OCI-LY7 (cell line): ENCODE measurements around the gene MACROH2A2. TPM values are rescaled to one million over a fixed set of nuclear protein-coding genes. Genes with fewer than 3 reads are reported as not detected.

Experiments
- BruUV-seq: library from RNA; stranded (reverse); fragments of 400-500 nt; replicated peaks from 2 replicates; lab custom pipeline; 2021; lab: Mats Ljungman, UMichigan
- CTCF ChIA-PET: fragments of 300-600 bp; sonication (Branson Sonifier 250); formaldehyde crosslinking; loops from one replicate; lab custom pipeline; 2022; ENCODE audit warnings: antibody characterized with exemption; ENCODE audit not compliant: unreplicated experiment; lab: Charles Lee
- POLR2A ChIA-PET: fragments of 300-600 bp; sonication (Branson Sonifier 250); formaldehyde crosslinking; loops from one replicate; lab custom pipeline; 2022; ENCODE audit warnings: antibody characterized with exemption; lab: Charles Lee
- DNase-seq: peaks from one replicate; pipeline ENCODE4 v3.0.0-alpha.2; 2015; ENCODE audit warnings: low spot score
- H2AFZ ChIP-seq: fragments of 200-600 bp; sonication (generic), shearing (Covaris generic); 2 replicates; pipeline ENCODE4 v1.6.1; 2014; ENCODE audit warnings: mild to moderate bottlenecking, antibody characterized with exemption, low read length, moderate library complexity
- H3K27ac ChIP-seq: fragments of 200-600 bp; sonication (generic); 2 replicates; pipeline ENCODE4 v1.5.1; 2014; ENCODE audit warnings: mixed run types, low read depth, mild to moderate bottlenecking, moderate library complexity, low read length, inconsistent platforms; ENCODE audit not compliant: poor library complexity, severe bottlenecking
- H3K36me3 ChIP-seq: fragments of 200-600 bp; sonication (generic); 2 replicates; pipeline ENCODE4 v1.6.1; 2014; ENCODE audit warnings: mild to moderate bottlenecking, antibody characterized with exemption, low read length, moderate library complexity, mixed read lengths; ENCODE audit not compliant: insufficient read depth
- H3K4me1 ChIP-seq: fragments of 200-600 bp; sonication (generic); 2 replicates; pipeline ENCODE4 v1.5.1; 2014; ENCODE audit warnings: mild to moderate bottlenecking, low read length; ENCODE audit not compliant: insufficient read depth, poor library complexity, severe bottlenecking
- H3K4me2 ChIP-seq: fragments of 200-600 bp; sonication (generic); 2 replicates; pipeline ENCODE4 v1.6.1; 2014; ENCODE audit warnings: mild to moderate bottlenecking, low read length
- H3K4me3 ChIP-seq: fragments of 200-600 bp; sonication (generic); 2 replicates; pipeline ENCODE4 v1.5.1; 2014; ENCODE audit warnings: mild to moderate bottlenecking, low read depth, low read length; ENCODE audit not compliant: poor library complexity, severe bottlenecking
- H3K79me2 ChIP-seq: fragments of 200-600 bp; sonication (generic); 2 replicates; pipeline ENCODE4 v1.6.1; 2016; ENCODE audit warnings: low read depth, mild to moderate bottlenecking, low read length, moderate library complexity, mixed read lengths; ENCODE audit not compliant: insufficient read depth
- H3K9me2 ChIP-seq: fragments of 200-600 bp; sonication (generic); 2 replicates; pipeline ENCODE4 v1.6.1; 2016; ENCODE audit warnings: mild to moderate bottlenecking, low read length, mixed read lengths; ENCODE audit not compliant: insufficient read depth
- H3K9me3 ChIP-seq: fragments of 200-600 bp; sonication (generic); 2 replicates; pipeline ENCODE4 v1.6.1; 2014; ENCODE audit warnings: mild to moderate bottlenecking, mixed run types, low read length, mixed read lengths
- H4K20me1 ChIP-seq: fragments of 200-600 bp; sonication (generic); 2 replicates; pipeline ENCODE4 v1.6.1; 2014; ENCODE audit warnings: mild to moderate bottlenecking, antibody characterized with exemption, low read length, moderate library complexity, mixed read lengths; ENCODE audit not compliant: insufficient read depth
- EZH2phosphoT487 ChIP-seq: fragments of 200-600 bp; sonication (generic); IDR thresholded peaks from 2 replicates; pipeline ENCODE4 v1.6.1; 2018; ENCODE audit warnings: low read depth, borderline replicate concordance, mild to moderate bottlenecking, mixed run types, antibody characterized with exemption, low read length, moderate library complexity, mixed read lengths
- intact Hi-C: fragments of 100-400 bp; cut with micrococcal nuclease; formaldehyde crosslinking; loops from one replicate; pipeline ENCODE4 v1.10.0; 2022; ENCODE audit not compliant: unreplicated experiment
- total RNA-seq, 2 experiments: library from RNA; depleted of rRNA in 1 of 2; stranded (reverse); fragments of >200 nt in 1 of 2; shearing (Covaris generic) in 1 of 2; gene quantifications; 2 replicates each; pipeline ENCODE4 v1.2.3, GENCODE V29; 2014 to 2022
- TF ChIP-seq, protein P1 (sequence below): fragments of 200-600 bp; sonication (generic); conservative IDR thresholded peaks from 2 replicates; pipeline ENCODE4 v1.5.1; 2014; ENCODE audit warnings: mild to moderate bottlenecking, antibody characterized with exemption, low read length, moderate library complexity, mixed read lengths

Gene MACROH2A2
- total RNA-seq, 2 experiments from 2014 or later = not detected

DNA sequence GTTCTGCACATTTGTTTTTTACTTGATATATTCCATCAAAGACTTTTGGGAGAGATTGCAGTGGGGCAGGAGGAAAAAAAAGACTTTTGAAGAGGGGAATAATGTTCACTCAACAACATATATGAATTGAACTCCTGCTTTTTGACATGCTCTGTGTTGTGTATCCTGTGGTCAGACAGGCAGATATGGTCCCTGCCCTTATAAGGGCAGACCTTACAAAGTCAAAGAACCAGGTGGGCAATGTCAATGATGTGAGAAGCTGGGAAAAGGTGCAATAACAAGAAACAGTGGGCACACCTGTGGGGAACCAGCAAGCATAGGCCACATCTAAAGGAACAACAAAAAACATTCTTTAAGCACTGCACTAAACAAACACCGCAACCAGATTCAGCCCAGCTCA lies 71.8 kb downstream of the MACROH2A2 start:
- no peak overlapping the region for H3K4me2 ChIP-seq
- no peak overlapping the region for H3K27ac ChIP-seq
- H3K79me2 ChIP-seq = no peaks in the 10 kb centered on the region
- no peak overlapping the region for H2AFZ ChIP-seq
- DNase-seq = no peak
- CTCF ChIA-PET = no interaction called here
- no peak overlapping the region for H3K4me3 ChIP-seq
- POLR2A ChIA-PET = no interaction called here
- H4K20me1 ChIP-seq = no peaks in the 10 kb centered on the region
- intact Hi-C loops = no loop called here
- no TSS peak for BruUV-seq
- H3K4me1 ChIP-seq = no peaks in the 10 kb centered on the region
- H3K36me3 ChIP-seq = no peaks in the 10 kb centered on the region
- H3K9me3 ChIP-seq = no peaks in the 10 kb centered on the region
- TF ChIP-seq, protein P1, sequence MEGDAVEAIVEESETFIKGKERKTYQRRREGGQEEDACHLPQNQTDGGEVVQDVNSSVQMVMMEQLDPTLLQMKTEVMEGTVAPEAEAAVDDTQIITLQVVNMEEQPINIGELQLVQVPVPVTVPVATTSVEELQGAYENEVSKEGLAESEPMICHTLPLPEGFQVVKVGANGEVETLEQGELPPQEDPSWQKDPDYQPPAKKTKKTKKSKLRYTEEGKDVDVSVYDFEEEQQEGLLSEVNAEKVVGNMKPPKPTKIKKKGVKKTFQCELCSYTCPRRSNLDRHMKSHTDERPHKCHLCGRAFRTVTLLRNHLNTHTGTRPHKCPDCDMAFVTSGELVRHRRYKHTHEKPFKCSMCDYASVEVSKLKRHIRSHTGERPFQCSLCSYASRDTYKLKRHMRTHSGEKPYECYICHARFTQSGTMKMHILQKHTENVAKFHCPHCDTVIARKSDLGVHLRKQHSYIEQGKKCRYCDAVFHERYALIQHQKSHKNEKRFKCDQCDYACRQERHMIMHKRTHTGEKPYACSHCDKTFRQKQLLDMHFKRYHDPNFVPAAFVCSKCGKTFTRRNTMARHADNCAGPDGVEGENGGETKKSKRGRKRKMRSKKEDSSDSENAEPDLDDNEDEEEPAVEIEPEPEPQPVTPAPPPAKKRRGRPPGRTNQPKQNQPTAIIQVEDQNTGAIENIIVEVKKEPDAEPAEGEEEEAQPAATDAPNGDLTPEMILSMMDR = no peak
- no peak for TF ChIP-seq EZH2phosphoT487
- H3K9me2 ChIP-seq = no peaks in the 10 kb centered on the region

DNA sequence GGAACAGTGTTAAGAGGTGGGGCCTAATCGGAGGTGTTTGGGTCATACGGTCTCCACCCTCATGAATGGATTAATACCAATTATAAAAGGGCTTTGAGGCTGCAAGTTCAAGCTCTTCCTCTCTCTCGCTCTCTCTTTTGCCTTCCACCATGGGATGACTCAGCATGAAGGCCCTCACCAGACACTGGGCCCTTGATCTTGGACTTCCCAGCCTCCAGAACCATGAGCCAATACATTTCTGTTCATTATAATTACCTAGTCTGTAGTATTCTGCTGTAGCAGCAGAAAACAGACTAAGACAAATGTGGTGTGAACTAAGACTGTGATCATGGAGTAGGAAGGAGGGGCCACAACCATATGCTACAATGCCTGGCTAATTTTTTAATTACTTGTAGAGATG lies 72.3 kb downstream of the MACROH2A2 start:
- H3K79me2 ChIP-seq = no peaks in the 10 kb centered on the region
- H3K4me1 ChIP-seq = no peaks in the 10 kb centered on the region
- no peak overlapping the region for H3K27ac ChIP-seq
- ChIA-PET CTCF (no interaction called here), POLR2A (interaction anchor here (0.7 kb wide), 1 partner anchor 846 kb away, joined by 3 read pairs; no protein-coding TSS in a partner anchor)
- no peak overlapping the region for H3K4me3 ChIP-seq
- no peak for TF ChIP-seq EZH2phosphoT487
- TF ChIP-seq, protein P1 = no peak
- intact Hi-C loops = no loop called here
- BruUV-seq = no TSS peak
- H3K9me2 ChIP-seq = no peaks in the 10 kb centered on the region
- H3K4me2 ChIP-seq = no peak overlapping the region
- no peaks in the 10 kb centered on the region for H4K20me1 ChIP-seq
- no peak overlapping the region for H2AFZ ChIP-seq
- H3K9me3 ChIP-seq = no peaks in the 10 kb centered on the region
- H3K36me3 ChIP-seq = no peaks in the 10 kb centered on the region
- no peak for DNase-seq

DNA sequence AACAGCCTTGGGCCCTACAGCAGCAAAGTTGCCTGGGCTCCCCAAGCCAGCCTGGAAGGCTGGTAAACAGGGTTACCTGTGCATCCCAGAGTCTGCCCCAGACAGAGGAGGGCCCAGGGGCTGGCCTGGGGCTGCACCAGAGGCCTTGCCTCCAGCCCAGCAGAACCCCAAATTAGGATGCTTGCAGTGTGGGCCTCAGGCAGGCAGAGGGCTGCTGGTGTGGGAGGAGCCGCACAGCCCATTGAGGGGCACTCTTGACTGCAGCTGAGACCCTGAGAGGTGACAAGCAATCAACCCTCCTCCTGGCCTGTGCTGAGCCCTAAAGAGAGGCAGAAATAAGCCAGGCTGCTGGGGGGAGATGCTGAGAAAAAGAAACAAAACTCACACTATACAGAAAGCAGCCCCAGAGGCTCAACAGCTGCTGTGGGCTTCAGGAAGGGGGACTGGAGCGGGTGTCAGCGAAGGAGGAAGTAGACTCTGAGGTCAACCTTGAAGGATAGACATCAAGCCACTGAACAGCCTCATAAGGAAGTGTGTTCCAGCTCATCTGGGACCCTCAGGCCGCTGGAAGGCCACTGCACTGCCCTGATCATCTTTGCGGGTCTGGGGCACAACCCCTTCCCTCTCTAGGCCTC lies 73.4 kb downstream of the MACROH2A2 start:
- Histone ChIP-seq H3K79me2 (no peaks in the 10 kb centered on the region), H3K4me2 (no peak overlapping the region), H4K20me1 (no peaks in the 10 kb centered on the region), H3K36me3 (no peaks in the 10 kb centered on the region), H3K27ac (no peak overlapping the region), H3K4me3 (no peak overlapping the region), H3K9me3 (no peaks in the 10 kb centered on the region), H3K9me2 (no peaks in the 10 kb centered on the region), H3K4me1 (no peaks in the 10 kb centered on the region), H2AFZ (no peak overlapping the region)
- no peak for DNase-seq
- no peak for TF ChIP-seq EZH2phosphoT487
- TF ChIP-seq, protein P1 = no peak
- intact Hi-C loops = no loop called here
- ChIA-PET POLR2A (interaction anchor here (0.5 to 0.7 kb wide), 2 partner anchors 19 to 99 kb away, joined by 3 to 4 read pairs; no protein-coding TSS in a partner anchor), CTCF (no interaction called here)
- BruUV-seq = no TSS peak
